Eye (tissue), 1 donor: ENCODE data around the gene GPA33.
"Not testable (repeated sequence)": the region's sequence is repeated elsewhere in the genome, so short reads cannot be mapped to it uniquely, and the experiment has no call there.

ENCODE experiments used
- DNase-seq: peaks from one replicate; pipeline ENCODE4 v3.0.0-alpha.2; 2015

GPA33 gene

DNA sequence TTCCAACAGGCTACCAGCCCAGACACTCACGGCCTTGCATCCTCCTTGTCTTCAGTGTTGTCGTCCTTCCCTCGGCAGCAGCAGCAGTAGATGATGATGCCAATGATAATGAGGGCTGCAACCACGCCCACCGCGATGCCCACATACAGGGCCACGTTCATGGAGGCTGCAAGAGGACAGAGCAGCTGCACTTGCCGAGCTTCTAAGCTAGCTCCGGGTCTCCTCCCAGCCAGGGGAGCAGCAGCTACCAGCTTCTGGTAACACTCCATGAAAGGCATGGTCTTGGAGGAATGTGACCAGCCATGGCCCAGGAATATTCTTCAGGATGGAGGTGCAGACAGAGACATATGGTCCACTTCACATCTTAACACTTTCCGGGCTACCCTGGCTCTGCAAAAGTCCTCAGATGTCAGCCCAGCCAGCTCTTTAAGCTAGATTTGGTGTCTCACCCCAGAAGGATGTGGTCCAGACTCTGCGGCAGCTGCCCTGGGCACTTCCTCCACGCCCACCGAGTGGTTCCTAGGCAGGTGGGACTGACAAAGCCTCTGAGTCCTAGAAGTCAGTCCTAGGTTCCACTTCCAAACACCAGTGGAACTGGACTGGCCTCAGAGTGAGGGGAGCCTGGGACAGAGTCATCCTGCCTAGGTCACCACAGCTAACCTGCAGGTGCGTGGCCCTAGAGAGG, 35.1 kb downstream of the GPA33 start:
- no peak for DNase-seq

DNA sequence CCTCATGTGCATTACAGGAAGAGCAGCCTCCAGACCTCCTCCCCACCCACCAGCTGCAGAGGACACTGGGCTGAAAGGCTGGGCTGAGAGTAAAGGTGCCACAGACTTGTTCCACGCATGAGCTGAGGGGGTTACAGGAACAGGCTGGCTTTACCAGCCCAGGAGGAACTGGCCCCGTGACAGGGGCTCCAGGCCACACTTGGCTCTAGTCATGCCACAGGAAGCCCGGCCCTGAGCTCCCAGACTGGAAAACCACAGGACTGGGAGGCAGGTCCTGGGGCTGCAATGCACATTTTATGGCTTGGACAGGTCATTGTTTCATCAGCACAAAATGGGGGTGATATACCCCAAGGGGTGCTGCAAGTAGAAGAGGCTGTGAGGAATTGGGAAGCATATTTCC, 35.6 kb downstream of the GPA33 start:
- no peak for DNase-seq

GRCh38 chr1:167052389-167052788, 37.8 kb downstream of the GPA33 start:
- no peak for DNase-seq

DNA sequence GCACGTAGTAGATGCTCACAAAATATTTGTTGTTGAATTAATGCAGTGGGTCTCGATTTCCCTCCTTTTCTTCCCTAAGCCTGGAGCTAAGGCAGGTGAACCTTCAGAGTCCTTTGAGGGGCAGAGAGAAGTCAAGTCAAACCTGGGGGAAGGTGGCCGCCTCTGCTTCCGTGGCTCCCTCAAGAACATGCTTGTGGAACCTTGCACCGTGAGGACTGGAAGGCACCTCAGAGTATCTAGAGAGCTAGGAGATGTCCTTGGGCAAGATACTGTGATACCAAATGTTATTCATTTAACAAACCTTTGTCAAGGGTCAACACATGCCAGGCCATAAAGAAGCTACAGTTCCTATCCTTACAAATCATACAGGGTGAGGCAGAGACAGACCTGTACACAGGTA, 38.3 kb downstream of the GPA33 start:
- DNase-seq = no peak

- DNase-seq = peak; percentile 80
Measured at GRCh38 chr1:167043752-167044488, 46.3 kb downstream of the GPA33 start.

GRCh38 chr1:167033646-167034045, 56.5 kb downstream of the GPA33 start:
- DNase-seq = no peak

GRCh38 chr1:167029553-167029952, 60.6 kb downstream of the GPA33 start:
- not testable (repeated sequence) for DNase-seq

GRCh38 chr1:167022384-167022783, 67.8 kb downstream of the GPA33 start:
- no peak for DNase-seq

GRCh38 chr1:167016100-167016750, 74.0 kb downstream of the GPA33 start:
- no peak for DNase-seq

DNA sequence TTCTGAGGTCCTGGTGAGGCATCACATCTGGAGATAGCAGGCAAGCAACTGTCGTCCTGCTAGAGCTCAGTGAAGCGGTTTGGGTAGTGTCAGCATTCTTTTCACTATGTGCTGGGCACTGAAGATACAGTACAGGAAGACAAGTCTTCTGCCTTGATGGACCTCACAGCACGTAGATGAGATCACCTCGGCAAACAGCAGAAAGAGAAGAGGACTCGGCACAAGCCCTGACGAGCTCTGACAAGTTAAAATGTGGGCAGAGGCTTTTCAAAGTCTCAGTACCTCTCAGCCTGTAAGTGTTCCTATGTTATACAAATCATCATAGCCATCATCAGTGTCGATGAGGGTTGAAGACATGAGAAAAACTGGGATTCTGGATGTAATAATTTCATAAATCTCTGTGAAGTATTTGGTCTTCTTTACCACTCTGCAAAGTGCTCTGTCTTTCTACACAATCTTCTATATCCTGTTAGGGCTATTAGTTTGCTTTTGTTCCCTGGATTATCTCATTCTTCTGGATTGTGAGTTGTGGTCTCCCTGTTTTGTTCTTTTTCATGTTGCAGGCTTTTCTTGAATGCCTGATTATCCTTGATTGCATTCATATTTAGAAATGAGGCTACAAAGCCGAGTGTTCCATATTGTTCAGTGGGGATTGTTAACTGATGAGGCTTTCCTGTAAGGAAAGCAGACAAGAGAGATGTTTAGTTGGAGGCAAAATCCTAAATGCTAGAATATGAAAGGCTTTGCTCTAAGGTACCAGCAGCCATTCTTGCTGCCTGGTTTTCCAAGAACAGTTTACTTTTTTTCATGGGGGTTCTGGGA, 76.9 kb downstream of the GPA33 start:
- DNase-seq = no peak

DNA sequence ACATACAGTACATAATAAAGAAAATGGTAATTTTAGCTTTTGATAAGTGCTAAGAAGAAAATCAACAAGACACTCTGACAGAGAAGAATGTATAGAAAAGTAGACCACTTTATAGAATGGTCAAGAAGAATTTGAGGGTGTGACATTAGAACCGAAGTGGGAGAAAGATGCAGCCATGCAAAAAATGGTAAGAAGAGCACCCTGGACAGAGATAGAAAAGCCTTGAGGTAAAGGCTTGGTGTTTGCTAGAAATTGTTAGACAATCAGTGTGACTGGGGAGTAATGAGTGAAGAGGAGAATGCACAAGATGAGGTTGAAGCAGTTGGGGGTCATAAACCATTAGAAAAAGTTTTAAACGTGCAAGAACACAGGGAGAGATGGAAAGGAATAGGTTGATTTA, 77.6 kb downstream of the GPA33 start:
- no peak for DNase-seq

DNA sequence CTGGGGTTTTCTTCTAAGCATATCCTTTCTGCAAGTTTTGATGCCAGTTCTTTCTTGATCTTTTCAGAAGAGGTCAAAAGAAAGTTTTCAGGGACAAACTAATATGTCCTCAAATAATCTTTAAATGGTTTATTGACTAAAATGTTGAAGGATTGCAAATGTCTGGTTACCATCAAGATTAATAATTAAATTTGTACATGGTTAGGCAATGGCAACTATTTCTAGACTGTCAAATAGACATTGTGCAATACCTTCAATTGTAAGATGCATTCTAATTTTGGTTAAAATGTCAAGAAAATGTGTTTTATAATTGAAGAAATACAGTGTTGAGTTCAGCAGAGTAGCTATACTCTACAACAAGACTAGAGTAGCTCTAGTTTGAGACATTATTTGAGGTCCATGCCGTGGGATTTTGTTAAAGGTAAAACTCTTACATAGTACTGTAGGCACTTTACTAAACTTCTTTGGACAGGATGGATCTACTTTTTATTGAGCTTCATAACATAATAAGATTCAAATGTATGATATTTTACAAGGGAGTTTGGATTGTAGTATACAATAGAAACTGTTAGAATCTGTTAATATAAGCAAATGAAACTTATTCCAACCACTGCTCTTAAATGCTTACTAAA, 78.5 kb downstream of the GPA33 start:
- DNase-seq = no peak

DNA sequence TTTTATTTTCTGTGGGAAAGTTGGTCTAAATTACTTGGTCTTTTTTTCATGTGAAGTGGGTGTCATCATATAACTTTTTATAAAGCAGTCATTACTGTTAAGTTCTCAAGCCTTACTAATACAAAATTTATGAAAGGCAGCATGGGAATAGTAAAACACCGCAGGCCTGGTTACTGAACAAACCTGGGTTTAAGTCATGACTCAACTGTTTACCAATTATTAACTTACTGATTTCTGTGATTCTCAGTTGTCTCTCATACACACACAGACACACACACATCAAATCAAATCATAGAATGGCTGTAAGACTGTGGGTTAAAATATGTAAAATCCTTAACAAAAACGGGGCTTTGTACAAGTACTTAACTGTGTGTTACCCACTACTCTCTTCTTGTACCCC, 86.5 kb downstream of the GPA33 start:
- DNase-seq = no peak
